ENCODE results near the gene SND1.
"Not testable (repeated sequence)": the region's sequence is repeated elsewhere in the genome, so short reads cannot be mapped to it uniquely, and the experiment has no call there.

Gene SND1

DNA sequence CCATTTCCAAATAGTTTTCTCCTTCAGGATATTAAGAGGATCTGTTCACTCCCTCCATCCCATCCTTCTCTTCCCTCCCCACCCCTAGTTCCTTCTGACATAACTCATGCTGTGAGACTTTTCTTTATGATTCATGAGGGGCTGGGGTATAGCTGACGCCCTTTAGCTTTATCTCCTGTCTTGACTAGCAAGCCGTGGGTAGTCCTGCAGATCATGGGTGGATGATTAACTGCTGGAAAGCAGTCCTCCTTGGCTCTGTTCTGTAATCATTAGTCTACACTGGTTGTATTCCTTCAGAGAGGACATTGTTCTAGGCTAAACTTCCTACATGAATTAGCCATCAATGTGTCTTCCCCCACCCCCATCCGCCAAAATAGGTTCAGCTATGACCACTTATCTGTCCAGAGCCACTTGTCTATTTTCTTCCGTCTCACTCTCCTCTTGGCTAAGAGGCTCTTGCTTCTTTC, 243.9 kb downstream of the SND1 start:
- no peak for DNase-seq

DNA sequence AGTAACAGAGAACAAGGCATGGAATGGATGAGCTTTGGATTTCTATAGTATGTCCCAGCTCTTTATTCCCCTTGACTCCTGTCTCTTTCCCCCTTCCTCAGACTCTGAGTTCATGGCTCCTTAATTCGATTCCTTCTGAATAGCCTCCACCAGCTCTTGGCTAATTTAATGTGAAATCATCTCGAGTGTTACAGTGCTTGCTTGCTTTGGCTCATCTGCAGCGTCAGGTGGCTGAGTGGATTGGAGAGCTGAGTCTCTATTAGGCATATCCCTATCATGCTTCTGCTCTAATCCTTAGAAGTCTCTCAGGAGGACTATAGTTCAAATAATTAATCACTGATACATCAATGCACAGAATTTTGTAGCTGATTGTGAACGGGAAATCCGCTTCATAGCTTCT, 244.7 kb downstream of the SND1 start:
- DNase-seq: no peak

DNA sequence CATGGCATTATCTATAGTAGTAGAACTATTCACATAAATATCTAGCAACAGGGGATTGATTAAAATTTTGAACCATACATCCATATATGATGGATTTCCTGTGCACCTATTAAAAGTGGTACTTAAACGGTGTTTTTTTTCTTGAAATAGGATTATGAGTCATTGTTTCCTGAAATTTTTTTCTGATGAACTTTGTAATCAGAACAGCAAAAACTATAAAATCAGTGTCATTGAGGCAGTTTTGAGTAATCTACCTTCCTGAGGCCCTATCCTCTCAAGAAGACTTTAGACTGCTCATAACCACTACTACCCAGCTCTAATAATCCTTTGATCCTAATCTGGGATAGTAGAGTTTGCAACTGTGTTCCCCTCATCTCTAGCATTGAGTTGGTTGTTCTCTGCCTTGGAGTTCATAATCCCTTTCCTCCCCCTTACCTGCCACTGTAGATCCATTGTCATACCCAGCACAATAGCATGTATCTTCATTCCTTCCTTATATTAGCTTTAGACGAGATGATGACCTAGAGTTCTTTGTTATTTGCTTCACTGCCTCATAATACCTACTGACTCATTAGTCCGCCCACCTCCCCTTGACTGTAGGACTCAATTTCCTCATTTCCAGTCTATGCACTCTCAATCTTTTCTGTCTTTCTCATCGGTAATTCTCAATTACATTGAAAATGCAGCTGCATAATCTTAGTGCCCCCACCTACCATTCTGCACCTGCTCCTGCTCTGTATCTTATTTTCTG, 245.9 kb downstream of the SND1 start:
- no peak for DNase-seq

DNA sequence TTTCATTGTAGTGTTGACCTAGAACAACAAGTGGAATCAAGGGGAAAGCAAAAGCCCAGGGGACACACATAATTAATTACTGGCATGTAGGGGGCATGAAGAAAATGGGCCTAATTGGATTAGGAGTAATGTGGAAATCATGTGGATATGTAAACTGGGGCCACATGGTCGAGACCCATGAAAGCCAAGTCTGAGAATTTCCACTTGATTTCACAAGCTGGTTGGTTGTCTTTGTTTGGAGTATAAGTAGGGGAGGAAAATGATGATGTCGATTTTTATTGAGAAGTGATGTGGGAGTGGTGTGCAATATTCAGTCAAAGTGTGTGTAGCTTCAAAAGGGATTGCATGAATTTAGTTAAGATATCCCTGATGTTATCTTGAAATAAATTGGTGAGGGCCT, 247.4 kb downstream of the SND1 start:
- DNase-seq: no peak

DNA sequence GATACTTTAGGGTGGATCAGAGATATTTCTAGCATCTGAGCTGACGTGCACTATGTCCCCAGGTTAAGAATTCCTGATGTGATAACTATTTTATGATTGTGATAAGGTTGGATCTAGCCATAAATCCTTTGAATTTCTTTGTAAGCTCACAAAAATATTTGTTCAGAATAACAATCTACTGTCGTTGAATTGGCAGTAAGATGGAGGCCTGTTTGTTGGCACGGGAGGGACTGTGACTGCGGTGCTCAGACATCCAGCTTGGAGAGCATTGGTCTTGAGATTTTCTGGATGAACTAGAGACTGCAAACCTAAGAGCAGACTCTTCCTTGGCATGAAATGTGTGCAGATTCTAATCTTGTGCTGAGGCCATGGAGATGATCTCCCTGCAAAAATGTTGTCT, 248.1 kb downstream of the SND1 start:
- DNase-seq: no peak

DNA sequence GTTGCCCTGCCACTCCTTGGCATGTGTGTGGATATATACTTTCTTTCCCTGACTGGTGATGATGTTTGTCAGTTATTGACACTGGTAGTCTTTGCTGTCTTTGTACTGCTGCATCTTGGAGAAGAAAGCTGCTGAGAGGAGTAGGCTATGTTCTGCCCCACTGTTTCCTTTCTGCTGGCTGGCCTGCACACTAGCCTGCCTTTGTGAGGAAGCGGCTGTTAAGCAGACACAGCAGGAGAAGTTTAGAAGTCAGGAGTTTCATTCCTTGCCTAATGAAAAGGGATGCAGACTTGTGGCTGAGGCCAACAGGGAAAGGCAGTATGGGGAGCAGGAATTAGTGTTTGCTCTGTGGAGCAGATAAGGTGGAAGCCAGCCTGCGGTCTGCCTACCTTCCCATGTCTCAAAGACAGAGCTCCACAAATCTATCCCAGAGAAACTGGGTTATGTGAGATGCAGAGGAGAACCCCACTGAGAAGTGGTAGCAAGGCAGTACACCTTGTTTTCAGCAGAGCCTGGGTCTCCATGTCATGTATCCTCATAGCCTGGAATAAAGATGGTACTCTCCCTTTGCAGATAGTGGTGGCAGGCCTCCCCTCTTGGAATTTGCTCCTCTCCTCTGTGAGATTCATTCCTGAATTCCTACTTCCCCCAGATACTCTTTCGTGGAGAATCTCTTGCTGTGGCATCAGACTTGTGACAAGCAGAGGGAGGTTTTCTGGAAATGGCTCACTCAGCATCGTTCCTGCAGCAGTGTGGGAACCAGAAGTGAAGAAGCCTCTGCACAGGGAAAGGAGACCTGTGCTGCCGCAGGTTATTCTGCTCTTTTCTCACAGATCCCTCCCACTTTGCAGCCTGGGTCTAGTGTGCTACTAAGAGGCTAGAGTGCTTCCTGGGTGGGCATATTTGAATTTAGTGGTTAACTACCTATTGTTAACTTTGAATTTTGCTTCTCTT, 249.0 kb downstream of the SND1 start:
- no peak for DNase-seq

DNA sequence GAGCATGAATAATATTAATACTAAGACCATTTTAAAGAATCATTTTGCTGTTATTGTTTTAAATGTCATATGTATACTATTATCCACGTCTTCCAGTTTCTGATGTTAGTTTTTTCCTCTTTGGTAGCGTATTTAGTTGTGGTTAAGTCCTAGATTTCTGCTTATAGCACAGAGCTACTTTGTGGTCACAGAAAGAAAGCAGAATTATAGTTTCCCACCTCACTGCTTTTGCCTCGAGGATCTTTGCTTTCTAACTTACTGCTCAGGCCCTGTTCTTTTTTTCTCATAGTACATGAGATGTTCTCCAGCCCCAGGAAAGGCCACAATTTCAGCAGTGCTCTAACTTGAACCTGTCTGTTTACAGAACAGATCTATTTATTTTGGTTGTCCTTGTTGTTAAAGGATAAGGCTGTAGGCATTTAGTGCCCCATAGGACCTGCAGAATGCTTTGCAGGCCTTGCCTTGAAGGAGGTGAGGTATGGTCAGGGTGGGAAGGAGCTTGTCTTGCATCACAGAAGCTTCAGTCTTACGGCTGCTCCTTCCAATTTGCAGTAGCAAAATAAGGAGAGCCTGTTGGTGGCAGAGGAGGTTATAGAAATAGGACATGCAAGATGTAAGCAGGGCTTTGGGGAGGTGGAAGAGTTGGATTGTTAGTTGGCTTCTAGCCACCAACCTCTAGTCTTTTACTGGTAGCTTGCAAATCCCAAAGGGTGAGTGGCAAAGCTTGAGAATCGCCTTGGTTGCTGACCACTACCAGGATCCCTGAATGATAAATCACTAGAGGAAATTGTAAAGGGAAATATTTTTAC, 250.1 kb downstream of the SND1 start:
- DNase-seq: no peak

DNA sequence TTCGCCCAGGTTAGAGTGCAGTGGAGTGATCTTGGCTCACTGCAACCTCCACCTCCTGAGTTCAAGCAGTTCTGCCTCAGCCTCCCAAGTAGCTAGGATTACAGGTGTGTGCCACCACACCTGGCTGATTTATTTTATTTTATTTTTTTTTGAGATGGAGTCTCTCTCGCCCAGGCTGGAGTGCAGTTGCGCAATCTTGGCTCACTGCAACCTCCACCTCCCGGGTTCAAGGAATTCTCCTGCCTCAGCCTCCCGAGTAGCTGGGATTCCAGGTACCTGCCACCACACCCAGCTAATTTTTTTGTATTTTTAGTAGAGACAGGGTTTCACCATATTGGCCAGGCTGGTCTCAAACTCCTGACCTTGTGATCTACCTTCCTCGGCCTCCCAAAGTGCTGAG, 250.8 kb downstream of the SND1 start:
- DNase-seq: not testable (repeated sequence)

DNA sequence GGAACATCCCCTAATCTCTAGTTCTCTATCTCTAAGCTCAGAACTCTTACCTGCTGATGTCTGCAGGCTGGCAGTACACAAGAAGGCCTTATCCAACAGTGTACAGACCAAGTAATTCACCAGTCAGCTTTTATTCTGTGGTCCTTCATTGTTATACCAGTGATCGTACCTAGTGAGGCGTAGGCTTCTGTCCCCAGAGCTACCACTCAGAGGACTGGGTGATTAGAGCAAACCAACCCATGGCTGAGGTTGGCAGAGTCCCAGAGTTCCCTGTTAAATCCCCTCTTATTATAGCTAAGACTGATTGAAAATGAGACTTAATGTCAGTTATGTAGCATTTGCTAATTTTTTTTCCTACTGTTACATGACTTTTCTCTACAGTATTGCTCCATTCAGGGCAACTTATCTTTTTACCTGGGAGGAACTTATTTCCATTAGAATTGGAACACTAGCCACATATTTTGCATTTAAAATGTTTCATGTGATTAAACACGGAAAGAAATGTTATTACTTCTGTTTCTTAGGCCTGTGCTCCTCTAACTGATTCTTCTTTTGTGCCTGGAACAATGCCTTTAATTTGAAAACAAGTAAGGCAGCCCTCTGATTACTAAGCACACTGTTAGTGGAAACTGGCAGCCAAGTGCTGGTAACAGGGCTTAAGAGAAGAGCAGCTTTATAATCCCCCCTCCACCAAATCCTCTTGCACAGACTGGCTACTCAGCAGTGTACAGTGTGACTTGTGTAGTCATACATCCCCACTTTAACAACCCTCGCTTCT, 252.1 kb downstream of the SND1 start:
- DNase-seq: no peak

DNA sequence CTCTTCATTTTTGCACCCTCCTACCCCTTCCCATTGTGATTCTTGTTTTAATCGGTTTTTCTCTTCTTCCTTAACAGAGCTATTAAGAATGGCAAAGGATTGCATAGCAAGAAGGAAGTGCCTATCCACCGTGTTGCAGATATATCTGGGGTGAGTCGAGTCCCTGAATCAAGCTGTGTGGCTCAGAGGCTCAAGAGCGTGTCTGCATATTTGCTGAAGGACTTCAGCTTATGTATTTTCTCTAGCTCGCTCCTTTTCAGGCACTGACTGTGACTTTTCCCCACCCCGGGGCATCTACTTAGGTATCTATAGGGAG, 252.6 kb downstream of the SND1 start:
- DNase-seq: no peak

DNA sequence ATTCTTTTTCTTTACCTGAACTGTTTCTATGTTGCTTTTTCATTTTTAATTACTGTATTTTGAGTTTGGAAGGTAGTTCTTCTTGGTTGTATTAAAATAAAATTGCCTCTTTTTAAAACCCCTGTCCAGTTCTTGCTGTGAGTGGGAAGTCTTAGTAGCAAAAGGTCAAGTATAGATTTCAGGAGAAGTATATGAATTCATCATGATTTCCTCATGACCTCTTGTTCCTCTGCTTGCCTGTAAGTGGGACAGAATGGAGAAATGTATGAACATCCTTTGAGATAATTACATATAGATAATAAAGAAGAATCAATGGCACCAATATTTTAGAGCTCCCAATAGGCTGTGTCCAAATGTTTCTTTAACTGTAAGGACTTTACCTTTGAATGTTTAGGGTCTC, 253.0 kb downstream of the SND1 start:
- DNase-seq: no peak

DNA sequence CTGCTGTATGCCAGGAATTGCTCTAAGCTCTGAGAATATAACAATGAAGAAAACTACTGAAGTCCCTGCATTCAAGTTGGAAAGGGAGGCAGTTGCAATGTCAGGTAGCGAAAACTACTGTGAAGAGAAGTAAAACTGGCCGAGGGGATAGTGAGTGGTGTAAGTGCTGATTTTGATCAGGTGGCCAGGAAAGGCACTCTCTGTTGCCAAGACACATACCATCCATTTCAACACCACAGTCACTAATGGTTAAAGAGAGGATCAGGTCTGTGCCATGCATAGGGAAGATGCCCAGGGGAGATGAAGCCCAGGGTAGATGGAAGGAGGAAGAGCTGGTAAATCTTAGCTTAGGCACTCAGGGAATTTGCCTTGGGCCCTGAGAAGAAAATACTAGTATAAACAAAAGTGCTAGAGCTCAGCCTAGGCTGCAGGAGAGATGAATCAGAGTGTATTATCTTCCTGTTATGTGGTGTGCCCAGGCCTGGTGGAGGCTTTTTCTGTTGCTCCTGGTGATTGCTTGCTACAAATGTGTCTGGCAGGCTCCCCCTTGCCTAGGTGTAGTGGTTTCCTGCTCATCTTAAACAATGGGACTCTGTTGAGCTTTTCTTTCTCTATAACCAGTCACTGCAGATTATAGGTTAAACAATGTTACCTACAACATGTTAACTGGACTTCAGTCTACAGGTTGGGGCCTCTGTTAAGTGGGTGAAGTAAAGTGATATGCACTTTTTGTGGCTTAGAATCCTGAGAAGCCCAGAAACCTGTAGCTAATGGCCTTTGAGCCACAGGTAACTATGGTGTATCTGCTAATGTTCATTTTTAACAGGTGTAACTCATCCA, 253.7 kb downstream of the SND1 start:
- DNase-seq: no peak

DNA sequence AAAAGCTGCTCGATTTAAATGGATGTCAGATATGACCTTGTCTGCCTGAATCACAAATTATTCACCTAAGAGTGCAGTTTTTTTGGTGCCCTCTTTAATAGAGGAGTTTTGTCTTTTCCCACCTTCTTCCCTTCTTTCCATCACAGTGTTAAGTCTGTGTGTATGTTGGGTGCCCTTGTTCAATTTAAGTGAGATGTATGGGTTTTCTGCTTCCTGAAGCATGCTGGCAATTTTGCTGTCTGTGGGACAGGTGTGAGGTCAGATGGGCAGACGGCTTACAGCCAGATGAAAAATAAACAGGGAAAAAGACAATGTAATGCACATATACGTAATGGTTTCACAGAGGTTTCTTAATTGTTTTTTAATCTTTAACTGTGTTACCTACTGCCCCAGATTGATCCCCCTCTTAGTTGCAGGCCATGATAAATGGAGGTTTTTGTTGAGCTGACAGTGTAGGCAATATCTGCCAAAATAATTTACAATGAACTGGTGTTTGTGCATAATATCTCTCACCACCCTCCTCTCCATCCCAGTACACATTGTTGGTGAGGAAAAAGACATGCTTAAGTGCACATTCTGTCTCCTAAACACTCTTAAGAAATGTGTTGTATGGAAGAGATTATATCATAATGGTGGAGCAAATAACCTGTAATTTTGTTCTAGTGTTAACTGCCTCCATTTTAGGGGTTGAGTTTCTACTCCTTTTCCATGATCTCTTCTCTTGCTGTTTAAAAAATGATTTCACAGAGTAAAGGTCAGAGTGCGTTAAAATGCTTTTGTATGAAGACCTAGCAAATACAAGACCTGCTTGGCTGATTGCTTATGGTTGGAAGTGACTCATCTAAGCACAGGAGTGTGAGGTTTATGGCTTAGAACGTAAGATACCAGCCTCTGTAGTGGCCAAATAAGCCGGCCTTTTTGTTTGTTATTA, 255.4 kb downstream of the SND1 start:
- DNase-seq: no peak

DNA sequence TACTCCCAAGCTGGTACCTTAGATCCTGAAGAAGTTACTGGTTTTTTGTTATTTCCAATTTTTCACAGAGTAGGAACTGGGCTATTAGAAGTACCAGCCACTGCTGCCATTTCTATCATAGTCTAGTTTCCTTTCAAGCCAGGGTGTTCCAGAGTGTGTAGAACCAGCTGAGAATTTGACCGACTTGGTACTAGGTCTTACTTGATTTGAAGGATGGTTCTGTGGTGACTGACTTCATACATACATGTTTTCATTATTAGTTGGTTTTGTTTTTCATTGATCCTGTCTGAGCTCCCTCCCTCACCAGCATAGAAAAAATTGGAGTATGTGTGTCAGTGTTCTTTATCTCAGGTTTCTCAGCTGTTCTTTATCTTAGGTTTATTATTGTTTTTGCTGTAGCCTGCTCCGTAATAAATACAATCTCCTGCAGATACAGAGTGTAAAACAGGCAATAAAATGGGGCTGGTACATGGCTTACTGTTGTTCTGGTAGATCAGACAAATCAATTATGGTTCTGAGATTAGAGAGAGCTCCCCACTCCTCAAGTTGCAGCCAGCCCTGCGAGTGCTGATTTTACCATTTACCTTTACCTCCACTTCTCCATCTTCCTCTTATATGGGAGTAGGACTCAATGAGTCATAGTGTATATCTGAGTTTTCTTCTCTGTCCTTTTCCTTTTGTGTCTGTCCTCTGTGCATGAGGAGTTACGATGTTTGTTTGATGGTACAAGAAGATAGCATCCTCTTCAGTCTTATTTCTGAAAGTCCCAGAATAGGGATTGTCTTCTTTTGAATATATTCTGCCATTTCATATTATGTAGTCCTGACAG, 256.6 kb downstream of the SND1 start:
- DNase-seq: no peak

DNA sequence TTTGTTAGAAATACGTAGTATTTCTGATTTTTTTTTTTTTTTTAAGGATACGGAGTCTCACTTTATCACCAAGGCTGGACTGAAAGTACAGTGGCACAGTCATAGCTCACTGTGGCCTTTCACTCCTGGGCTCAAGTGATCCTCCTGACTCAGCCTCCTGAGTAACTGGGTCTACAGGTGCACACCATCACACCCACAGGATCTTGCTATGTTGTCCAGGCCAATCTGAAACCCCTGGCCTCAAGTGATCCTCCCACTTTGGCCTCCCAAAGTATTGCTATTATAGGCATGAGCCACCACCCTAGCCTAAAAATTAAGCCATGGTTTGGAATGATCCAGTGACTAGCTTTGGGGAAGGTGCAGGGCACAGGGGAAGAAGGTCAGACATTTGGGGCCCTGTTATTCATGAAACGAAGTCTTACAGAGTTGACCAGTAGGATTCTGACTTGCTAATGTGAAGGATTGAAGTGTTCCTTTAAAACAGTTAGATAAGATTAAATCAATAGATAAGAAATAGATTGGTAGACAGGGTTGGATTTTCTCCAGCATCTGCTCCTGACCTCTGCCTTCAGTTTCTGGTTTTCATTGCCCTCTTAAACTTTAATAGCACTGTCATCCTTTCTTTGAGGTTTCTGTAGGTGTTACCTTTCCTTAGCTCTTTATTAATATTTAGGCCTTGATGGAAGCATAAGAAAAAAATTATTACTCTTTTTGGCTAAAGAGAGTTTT, 257.6 kb downstream of the SND1 start:
- no peak for DNase-seq

DNA sequence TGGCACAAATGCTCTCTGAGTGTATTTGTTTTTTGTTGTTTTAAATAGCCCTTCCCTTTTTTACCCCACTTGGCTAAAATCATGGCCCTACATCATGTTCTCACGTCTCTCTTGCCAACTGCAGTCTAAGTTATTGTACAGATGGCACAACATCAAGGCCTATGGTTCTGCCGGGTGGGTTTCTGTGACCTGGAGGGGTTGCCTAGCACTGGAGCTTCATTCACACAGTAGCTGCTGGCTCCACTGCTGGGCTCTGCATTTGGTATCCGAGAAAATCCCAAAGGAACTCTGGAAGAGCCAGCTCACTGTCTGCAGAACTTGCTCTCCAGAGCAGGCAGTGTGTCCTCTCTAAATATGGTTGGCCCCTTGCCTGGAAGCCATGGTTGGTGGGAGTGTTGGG, 258.7 kb downstream of the SND1 start:
- no peak for DNase-seq

DNA sequence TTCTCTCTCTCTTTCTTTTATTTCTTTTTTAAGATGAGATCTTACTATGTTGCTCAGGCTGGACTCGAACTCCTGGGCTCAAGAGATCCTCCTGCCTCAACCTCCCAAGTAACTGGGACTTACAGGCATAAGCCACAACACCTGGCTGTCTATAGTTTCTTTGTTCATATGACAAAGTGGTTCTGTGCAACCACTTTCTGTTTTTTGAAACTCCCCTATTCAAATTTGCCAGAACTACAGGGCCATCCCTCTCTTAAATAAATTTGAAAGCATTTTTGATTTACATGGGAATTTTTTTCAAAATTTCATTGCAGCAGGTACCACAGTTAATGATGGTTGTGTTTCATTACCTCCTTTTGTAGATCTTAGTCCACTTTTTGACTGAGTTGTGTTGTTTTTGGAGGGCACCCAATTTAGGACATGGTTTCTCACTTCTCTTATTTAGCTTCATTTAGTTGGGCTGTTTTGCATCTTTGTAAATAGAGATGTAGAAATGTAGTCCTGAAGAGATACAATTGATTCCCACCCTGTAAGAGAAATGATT, 260.0 kb downstream of the SND1 start:
- DNase-seq: no peak

DNA sequence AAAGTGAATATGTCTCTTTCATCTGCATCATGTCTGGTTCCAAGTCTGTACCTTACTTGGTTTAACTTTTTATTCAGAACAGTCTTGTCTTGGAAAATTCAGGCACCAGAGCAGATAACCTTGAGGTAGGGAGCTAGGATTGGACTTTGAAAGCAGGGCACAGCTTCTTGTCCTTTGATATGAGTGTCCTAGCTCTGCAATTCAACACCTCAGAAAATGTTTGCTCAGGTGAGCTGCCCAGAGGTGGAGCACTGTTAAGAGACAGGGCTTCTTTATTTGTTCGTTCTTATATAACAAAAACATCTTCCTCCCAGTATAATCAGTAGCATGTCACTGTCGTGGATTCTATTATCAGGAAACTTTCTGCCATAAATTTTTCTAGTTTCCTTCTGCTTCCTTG, 260.9 kb downstream of the SND1 start:
- no peak for DNase-seq

DNA sequence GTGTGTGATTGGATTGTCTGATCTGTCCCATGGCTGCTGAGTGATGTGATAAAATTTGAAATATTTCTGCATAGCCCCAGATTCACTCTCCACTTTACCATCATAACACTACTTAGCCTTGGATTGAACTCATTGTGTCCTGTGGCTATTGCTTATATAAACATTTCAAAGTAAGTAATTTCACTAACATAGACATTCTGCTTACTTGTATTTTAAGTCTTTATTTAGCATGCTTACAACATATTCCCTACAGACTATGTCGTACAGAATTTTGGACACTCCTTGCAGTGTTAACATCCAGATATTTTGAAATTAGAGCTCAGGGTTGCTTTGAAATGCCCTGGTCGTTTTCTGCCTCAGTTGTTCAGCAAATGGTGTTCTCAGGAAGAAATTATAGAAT, 261.7 kb downstream of the SND1 start:
- DNase-seq: no peak

Data from NCI-H748 treated with DMSO at 0.1 percent for 48 hours (cell line).